GM10266 (cell line): ENCODE data around the gene CTNNA2.

Experiments used
- DNase-seq: peaks from one replicate; pipeline ENCODE4 v3.0.0; 2012; ENCODE audit errors: extremely low spot score
- TF ChIP-seq, protein P1 (sequence below): IDR thresholded peaks from 2 replicates; pipeline ENCODE4 v1.5.1; 2012; ENCODE audit warnings: mild to moderate bottlenecking, low read depth; ENCODE audit not compliant: control insufficient read depth, insufficient read depth; ENCODE audit errors: missing control alignments

Gene CTNNA2

DNA sequence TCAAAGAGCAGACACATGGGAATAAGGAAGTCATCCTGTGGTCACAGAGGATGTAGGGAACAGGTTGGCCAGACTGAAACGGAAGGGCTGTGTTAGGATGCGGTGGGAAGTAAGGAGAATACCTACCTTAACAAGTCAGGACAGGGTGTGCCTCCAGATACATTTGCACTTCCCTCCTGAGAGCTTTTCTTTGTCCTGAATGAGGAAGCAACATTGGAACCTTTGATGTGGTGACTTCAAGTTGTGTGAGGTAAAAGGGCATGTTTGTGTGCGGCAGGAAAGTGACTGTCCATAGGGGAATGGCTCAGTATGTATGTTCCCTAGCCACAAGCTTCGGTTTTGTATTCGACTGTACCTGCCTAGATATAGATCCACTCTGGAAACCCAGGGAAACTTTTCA lies 816.6 kb downstream of the CTNNA2 start:
- no peak for DNase-seq
- TF ChIP-seq, protein P1, sequence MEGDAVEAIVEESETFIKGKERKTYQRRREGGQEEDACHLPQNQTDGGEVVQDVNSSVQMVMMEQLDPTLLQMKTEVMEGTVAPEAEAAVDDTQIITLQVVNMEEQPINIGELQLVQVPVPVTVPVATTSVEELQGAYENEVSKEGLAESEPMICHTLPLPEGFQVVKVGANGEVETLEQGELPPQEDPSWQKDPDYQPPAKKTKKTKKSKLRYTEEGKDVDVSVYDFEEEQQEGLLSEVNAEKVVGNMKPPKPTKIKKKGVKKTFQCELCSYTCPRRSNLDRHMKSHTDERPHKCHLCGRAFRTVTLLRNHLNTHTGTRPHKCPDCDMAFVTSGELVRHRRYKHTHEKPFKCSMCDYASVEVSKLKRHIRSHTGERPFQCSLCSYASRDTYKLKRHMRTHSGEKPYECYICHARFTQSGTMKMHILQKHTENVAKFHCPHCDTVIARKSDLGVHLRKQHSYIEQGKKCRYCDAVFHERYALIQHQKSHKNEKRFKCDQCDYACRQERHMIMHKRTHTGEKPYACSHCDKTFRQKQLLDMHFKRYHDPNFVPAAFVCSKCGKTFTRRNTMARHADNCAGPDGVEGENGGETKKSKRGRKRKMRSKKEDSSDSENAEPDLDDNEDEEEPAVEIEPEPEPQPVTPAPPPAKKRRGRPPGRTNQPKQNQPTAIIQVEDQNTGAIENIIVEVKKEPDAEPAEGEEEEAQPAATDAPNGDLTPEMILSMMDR = no peak

DNA sequence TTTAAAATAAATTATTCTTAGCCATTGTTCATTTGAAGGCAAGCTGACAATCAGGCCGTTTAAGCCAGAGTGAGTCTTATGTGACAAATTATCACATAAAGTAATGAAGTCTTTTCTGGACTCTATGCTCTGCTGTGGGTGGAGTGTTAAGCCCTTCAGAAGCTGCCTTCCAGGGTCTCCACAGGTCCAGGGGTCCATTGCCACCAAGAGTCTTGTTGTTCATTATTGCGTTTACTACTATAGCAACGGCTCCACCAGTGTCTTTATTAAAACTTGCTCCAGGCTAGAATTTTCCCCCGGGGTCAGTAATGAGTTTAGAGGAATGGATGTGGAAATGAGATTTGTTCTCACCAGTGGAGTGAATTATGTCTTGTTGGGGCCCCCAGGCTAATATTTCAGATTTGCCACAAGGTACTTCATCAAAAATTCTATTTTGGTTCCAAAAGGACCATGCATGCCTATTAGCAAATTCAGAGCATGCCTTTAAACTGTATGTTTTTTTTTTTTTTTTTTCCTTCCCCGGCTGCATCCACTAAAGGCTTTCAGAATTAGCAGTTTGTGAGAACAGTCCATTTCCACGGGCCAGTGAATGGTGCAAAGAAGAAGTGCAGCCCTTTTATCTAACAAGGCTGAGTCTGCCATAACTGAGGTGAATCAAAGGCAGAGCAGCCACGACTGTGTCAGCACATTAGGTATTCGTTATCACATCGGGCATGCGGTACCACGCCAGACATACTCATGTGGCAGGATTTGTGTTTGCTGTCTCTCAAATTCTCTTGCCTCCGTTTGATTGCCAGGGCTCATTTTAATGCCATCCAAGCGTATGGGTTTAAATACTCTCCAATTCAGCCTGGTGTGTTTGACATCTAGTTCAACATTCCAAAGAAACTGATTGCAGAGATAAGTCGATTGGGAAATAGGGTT lies 817.9 kb downstream of the CTNNA2 start:
- DNase-seq = no peak
- TF ChIP-seq, protein P1 = no peak

DNA sequence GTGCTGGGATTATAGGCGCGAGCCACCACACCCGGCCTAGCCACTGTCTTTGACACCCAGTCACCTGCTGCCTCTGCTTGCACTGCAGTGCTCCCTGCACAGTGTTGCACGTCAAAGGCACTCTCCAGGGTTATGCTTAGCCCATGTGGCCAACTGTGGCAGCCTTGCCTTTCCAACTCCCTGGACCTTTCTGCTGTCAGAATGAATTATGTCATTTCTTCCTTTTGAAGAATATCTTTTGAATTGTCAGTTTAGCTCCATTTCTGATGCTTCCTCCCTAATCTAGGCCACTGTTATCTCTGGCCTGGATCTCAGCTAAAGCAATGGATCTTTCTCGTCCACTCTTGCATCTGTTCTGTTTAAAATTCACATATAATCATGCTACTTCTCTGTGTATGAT lies 821.0 kb downstream of the CTNNA2 start:
- no peak for DNase-seq
- TF ChIP-seq, protein P1 = no peak

DNA sequence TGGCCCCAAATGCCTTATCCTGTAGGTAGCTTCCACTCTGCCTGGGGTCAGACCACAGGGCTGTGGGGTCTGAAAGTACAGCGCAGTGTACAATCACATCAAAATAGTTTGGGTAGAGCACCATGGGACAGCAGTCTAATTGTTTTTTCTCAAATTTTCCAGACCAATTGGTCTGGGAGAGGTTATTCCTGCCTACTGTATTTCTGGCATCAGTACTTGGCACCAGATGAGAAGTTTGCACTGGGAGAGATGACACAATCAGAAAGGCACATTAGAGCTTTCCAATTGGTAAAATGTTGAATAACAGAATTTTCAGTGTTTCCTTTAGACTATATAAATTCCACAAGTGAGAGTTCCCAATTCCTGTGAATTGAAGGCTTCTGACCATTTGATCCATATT lies 822.6 kb downstream of the CTNNA2 start:
- DNase-seq = no peak
- TF ChIP-seq, protein P1 = no peak

DNA sequence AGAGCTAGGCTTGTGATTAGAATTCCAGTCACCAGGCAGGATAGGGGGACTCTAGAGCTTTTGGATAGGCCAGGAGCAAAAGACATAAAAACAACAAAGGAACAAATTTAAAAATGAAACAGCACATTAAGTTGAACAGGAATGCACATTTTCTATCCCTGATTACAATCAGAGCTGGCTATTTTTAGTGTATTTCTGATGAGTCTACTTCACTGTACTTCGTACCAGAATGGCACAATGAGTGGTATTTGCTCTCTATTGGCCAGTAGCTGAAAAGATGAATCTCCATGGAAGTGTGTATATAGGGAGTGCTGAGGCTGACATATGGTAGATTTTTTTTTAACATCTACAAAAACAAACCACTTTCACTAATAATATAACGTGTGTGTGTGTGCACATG lies 825.9 kb downstream of the CTNNA2 start:
- no peak for DNase-seq

DNA sequence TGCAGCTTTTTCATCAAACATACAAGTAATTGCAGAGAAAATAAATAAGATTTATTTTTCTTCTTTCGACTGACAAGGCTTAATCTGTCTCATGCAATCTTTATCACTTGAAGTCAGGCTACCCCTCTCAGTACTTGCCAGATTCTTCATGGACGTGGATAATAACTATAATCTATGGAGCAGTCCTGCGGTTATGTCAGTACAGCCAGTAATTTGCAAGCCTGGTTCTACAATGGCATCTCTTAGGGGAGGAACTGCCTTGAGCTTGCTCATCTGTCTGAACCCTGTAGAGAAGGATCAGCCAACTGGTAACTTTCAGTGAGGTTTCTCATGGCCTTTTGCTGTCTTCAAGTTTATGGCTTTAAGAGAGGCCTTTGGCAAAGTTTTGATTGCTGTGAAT lies 827.2 kb downstream of the CTNNA2 start:
- TF ChIP-seq, protein P1 = no peak
- DNase-seq = no peak

More for the DNA sequence above, 825.9 kb downstream of the CTNNA2 start:
- TF ChIP-seq, protein P1 = no peak

DNA sequence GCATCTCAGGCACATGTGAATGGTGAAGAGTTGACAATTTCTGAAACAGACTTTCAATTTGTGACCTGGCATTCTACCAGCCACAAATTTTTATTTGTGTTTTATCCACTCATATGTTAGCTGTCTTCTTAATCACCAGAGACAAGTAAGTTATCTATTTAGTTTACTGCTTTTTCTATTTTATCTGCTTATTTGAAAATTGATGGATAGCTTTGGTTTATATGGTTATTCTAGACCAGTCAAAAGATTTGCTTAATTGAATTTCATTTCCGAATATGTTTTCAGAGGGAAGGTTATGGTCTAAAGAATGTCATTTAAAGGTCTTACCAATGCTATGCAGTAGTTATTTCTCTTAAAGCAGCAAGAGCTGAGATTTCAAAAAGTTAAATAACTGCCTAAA lies 835.2 kb downstream of the CTNNA2 start:
- DNase-seq = no peak
- TF ChIP-seq, protein P1 = no peak
